Vagina (tissue), 2 donors: Measurements from ENCODE around the gene CCL5.

Source experiments
- POLR2A ChIP-seq, 2 donors: fragments of 450-650 bp; IDR thresholded peaks; one replicate each; pipeline ENCODE4 v1.6.1; 2017; ENCODE audit warnings: antibody characterized with exemption in 2 of 2, mild to moderate bottlenecking in 2 of 2, moderate library complexity in 2 of 2
- TF ChIP-seq, protein P1 (sequence below), 3 experiments: fragments of 450-650 bp in 2 of 3; fragments of 200-600 bp in 1 of 3; sonication (generic) in 1 of 3; IDR thresholded peaks; one replicate each; pipeline ENCODE4 v1.5.1; 2017 to 2019; ENCODE audit warnings: antibody characterized with exemption in 3 of 3, mild to moderate bottlenecking in 2 of 3, moderate library complexity in 2 of 3

DNA sequence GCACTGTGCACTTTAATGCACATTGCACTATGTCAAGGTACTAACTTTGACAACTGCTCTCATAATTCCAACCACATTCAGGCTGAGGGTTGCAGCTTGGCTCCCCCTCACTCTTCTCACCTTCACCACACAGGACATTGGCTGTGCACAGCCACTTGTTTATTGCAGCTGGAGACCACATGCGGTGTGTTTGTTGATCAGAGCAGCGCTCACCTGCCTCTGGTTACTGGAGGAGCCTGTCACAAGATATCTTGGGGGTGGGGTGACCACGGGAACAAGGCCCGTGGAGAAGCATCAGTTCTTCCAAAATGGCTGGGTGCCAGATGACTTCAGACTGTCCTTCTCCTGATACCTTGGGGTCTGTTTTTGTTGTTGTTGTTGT is 10.6 kb upstream of the CCL5 start:
- TF ChIP-seq POLR2A (IDR thresholded peaks at IDR 0.05): no peak
- TF ChIP-seq, protein P1, sequence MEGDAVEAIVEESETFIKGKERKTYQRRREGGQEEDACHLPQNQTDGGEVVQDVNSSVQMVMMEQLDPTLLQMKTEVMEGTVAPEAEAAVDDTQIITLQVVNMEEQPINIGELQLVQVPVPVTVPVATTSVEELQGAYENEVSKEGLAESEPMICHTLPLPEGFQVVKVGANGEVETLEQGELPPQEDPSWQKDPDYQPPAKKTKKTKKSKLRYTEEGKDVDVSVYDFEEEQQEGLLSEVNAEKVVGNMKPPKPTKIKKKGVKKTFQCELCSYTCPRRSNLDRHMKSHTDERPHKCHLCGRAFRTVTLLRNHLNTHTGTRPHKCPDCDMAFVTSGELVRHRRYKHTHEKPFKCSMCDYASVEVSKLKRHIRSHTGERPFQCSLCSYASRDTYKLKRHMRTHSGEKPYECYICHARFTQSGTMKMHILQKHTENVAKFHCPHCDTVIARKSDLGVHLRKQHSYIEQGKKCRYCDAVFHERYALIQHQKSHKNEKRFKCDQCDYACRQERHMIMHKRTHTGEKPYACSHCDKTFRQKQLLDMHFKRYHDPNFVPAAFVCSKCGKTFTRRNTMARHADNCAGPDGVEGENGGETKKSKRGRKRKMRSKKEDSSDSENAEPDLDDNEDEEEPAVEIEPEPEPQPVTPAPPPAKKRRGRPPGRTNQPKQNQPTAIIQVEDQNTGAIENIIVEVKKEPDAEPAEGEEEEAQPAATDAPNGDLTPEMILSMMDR (IDR thresholded peaks at IDR 0.05): no peak
